HG03108 (cell line): Measurements from ENCODE around the gene ARHGAP45.
"Not testable (repeated sequence)": the region's sequence is repeated elsewhere in the genome, so short reads cannot be mapped to it uniquely, and the experiment has no call there.

Experiments
- ATAC-seq: cut with Tn5 transposase; IDR thresholded peaks from one replicate; pipeline ENCODE4 v1.9.1; 2021; ENCODE audit warnings: moderate library complexity; ENCODE audit not compliant: unreplicated experiment

The ARHGAP45 gene, protein sequence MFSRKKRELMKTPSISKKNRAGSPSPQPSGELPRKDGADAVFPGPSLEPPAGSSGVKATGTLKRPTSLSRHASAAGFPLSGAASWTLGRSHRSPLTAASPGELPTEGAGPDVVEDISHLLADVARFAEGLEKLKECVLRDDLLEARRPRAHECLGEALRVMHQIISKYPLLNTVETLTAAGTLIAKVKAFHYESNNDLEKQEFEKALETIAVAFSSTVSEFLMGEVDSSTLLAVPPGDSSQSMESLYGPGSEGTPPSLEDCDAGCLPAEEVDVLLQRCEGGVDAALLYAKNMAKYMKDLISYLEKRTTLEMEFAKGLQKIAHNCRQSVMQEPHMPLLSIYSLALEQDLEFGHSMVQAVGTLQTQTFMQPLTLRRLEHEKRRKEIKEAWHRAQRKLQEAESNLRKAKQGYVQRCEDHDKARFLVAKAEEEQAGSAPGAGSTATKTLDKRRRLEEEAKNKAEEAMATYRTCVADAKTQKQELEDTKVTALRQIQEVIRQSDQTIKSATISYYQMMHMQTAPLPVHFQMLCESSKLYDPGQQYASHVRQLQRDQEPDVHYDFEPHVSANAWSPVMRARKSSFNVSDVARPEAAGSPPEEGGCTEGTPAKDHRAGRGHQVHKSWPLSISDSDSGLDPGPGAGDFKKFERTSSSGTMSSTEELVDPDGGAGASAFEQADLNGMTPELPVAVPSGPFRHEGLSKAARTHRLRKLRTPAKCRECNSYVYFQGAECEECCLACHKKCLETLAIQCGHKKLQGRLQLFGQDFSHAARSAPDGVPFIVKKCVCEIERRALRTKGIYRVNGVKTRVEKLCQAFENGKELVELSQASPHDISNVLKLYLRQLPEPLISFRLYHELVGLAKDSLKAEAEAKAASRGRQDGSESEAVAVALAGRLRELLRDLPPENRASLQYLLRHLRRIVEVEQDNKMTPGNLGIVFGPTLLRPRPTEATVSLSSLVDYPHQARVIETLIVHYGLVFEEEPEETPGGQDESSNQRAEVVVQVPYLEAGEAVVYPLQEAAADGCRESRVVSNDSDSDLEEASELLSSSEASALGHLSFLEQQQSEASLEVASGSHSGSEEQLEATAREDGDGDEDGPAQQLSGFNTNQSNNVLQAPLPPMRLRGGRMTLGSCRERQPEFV

GRCh38 chr19:1066748-1067340 is at the start of gene ARHGAP45:
TSS of gene ARHGAP45 (plus strand) at chr19:1067167. CDS start at chr19:1067406, 239 bp downstream.
- ATAC-seq: peak; percentile 35

- ATAC-seq: no peak
Measured at GRCh38 chr19:1017906-1018305, 49.1 kb upstream of the ARHGAP45 start.

DNA sequence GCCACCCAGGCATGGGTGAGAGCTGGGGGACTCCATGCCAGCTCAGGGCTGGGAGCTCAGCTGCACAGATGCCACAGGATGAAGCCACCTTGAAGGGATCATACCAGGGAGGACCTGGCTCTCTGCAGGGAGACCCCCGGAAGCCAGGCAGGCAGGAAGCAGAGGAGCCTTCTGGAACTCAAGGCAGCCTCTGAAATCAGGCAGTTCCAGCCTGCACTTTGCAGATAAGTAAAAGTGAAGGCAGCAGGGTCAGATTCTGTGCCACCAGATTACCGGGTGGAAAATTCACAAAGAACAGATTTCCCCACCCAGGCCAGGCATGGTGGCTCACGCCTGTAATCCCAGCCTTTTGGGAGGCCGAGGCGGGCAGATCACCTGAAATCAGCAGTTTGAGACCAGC is 48.6 kb upstream of the ARHGAP45 start:
- no peak for ATAC-seq

- no peak for ATAC-seq
Measured at GRCh38 chr19:1018932-1019615, 47.9 kb upstream of the ARHGAP45 start.

- no peak for ATAC-seq
Measured at GRCh38 chr19:1019616-1019961, 47.4 kb upstream of the ARHGAP45 start.

DNA sequence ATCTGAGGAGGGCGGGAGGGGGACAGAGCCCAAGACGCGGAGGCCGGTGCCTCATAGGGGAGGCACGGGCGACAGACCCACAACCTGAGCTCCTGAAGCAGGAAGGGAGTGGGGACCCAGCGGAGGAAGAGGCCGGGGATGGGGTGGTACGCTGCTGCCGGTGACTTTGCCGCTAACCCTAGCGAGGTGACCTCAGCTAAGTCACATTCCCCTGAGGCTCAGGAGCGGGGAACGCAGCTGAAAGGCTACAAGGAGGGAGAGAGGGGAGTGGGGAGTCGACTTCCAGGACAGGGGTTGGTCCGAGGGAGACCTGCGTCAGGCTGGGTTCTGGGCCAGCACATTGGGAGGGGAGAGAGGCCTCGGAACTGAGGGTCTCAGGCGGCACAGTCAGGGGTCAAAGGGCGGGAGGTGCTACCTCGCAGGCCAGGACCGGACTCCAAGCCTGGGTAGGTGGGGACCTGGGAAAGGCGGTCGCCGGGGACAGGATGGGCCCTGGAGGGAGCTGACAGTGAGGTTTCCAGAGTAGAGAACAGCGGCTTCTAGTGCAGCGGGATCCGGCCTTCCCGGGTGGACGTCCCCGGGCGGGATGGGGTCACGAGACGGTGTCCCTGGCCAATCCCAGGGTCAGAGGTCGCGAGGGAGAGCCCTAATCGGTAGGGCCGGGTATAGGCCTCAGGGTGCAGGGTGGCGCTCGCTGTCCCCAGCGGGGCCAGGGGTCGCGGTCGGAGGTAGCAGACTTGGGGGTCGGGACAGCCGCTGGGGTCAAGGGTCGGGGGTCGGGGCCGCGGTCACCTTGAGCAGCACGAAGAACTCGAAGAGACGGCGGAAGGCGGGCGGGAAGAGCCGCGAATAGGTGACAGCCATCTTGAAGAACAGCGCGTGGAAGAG is 46.7 kb upstream of the ARHGAP45 start:
- ATAC-seq: no peak

- ATAC-seq: peak; percentile 79
Measured at GRCh38 chr19:1020868-1021425, 46.0 kb upstream of the ARHGAP45 start, which contains the start of gene TMEM259. TSS of gene TMEM259 (minus strand) at chr19:1021123. CDS start at chr19:1020996, 127 bp downstream.

- not testable (repeated sequence) for ATAC-seq
Measured at GRCh38 chr19:1023883-1024188, 43.1 kb upstream of the ARHGAP45 start.

GRCh38 chr19:1025080-1025479 is 41.9 kb upstream of the ARHGAP45 start:
- not testable (repeated sequence) for ATAC-seq

GRCh38 chr19:1025960-1026782 is 40.8 kb upstream of the ARHGAP45 start, which contains the start of gene CNN2:
TSS of gene CNN2 (plus strand) at chr19:1026608. CDS start at chr19:1026662, 54 bp downstream.
- ATAC-seq: peak; percentile 55

DNA sequence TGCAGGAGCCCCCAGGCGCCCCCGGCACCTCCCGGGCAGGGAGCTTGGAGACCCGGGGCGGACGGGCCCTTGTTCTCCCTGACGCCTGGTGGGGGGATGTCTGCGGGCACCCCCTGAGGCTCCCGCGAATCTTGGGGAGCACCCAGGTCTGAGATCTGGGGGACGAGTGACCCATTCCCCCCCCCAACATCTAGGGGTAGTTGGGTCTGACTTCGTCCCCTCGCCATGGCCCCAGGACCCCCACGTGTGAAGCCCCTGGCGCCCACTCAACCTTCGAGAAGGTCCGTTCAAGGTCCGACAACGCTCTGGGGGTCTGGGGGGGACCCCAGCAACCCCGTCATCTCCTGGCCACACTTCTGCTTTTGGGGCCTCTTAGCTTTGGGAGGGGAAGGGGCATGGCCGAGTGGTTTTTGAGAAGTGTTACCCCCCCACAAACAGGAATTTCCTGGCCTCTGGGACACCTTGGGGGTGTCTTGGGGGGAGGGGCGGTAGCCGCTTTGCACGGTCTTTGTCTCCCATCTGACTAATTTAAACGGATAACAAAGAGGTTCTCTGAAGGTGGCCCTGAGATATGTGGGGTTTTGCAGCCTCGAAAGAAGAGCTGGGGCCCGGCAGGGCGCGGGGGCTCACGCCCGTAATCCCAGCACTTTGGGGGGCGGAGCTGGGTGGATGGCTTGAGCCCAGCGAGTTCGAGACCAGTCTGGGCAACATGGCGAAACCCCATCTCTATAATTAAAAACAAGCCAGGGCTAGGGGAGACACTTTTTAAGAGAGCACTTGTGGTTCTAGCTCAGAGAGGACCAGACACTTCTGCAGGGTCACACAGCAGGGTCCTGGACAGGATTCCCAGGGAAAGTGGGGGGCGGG is 40.0 kb upstream of the ARHGAP45 start:
- ATAC-seq: no peak

DNA sequence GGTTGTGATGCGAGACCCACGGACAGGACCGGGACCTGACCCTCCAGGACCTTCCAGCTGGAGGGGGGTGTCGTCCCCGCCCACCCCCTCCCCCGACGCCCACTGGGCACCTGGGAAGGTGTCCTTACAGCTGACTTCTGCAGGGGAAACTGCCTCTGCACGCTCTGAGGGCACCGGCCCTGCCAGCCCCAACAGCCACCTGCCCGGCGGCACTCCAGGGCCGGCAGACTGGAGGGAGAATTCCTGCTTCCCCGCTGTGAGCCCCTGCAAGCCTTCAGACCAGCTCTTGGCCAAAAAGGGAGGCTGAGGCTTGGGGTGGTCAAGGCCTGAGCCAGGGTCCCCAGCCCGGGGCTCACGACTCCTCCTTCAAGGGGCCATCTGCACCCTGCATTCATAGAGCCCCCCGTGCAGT is 39.3 kb upstream of the ARHGAP45 start:
- ATAC-seq: no peak

- no peak for ATAC-seq
Measured at GRCh38 chr19:1028062-1028926, 38.7 kb upstream of the ARHGAP45 start.

DNA sequence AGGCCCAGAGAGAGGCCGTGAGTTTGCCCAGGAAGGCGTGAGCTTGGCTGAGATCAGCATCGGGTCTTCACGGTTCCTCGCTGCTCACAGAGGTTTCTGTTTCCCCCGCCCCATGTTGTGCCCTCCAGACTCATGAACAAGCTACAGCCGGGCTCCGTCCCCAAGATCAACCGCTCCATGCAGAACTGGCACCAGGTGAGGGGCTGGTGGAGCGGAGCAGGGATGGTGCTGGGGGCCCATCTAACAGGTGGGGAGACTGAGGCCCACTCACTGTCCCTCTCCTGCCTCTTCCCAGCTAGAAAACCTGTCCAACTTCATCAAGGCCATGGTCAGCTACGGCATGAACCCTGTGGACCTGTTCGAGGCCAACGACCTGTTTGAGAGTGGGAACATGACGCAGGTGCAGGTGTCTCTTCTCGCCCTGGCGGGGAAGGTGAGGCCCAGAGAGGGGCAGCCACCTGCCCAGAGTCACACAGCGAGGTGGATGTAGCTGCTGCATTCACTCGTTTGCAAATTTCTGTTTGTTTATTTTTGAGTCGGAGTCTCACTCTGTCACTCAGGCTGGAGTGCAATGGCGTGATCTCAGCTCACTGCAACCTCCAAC is 34.6 kb upstream of the ARHGAP45 start:
- ATAC-seq: no peak

DNA sequence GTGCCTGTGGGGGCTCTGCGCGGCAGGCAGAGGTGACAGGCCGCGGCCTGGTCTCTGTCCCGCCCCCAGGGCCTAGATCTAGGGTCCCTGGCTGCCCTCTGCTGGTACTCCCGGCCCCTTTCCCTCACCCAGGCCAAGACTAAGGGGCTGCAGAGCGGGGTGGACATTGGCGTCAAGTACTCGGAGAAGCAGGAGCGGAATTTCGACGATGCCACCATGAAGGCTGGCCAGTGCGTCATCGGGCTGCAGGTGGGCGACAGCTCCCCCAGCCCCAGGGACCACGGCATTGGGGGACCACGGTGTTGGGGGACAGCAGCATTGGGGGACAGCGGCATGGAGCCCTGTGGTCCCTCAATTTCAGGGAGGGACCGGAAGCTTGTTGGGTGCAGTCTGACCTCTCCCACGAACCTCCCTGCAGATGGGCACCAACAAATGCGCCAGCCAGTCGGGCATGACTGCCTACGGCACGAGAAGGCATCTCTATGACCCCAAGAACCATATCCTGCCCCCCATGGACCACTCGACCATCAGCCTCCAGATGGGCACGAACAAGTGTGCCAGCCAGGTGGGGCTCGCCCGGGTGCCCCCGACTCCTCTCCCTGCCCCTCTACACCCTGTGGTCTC is 30.9 kb upstream of the ARHGAP45 start:
- no peak for ATAC-seq
